GM12864 (cell line): ENCODE measurements around the gene LEFTY2.
"Not testable (repeated sequence)": the region's sequence is repeated elsewhere in the genome, so short reads cannot be mapped to it uniquely, and the experiment has no call there.

Experiments used
- DNase-seq: peaks from one replicate; pipeline ENCODE4 v3.0.0-alpha.2; 2011; ENCODE audit warnings: low read depth
- H3K4me3 ChIP-seq: 2 replicates; pipeline ENCODE4 v1.5.1; 2011; ENCODE audit warnings: mild to moderate bottlenecking, low read depth, low read length, control low read depth
- CTCF ChIP-seq: IDR thresholded peaks from 2 replicates; pipeline ENCODE4 v1.5.1; 2011; ENCODE audit warnings: low read depth, mild to moderate bottlenecking, moderate library complexity, low read length, control low read depth, inconsistent platforms; ENCODE audit errors: missing control alignments

LEFTY2 gene

GRCh38 chr1:225941187-225941941 is at the start of gene LEFTY2:
Gene LEFTY2, minus strand, starts transcription at chr1:225941220. Its CDS starts 80 bp downstream, at chr1:225941140.
- no peak for DNase-seq
- no peak within 1 kb of the TSS for H3K4me3 ChIP-seq
- TF ChIP-seq CTCF, result no peak

GRCh38 chr1:225987491-225988316 is 46.7 kb upstream of the LEFTY2 start:
- no peak overlapping the region for H3K4me3 ChIP-seq
- no peak for DNase-seq
- TF ChIP-seq CTCF, result peak; percentile 54

- DNase-seq, result no peak
- H3K4me3 ChIP-seq, result no peak overlapping the region
- no peak for TF ChIP-seq CTCF
Measured at GRCh38 chr1:225981714-225982113, 40.7 kb upstream of the LEFTY2 start.

- no peak for TF ChIP-seq CTCF
- H3K4me3 ChIP-seq, result no peak overlapping the region
- no peak for DNase-seq
Measured at GRCh38 chr1:225980005-225980836, 39.2 kb upstream of the LEFTY2 start.

- TF ChIP-seq CTCF, result no peak
- H3K4me3 ChIP-seq, result no peak overlapping the region
- no peak for DNase-seq
Measured at GRCh38 chr1:225979421-225979820, 38.4 kb upstream of the LEFTY2 start.

- no peak overlapping the region for H3K4me3 ChIP-seq
- no peak for DNase-seq
- TF ChIP-seq CTCF, result no peak
Measured at GRCh38 chr1:225977937-225978748, 37.1 kb upstream of the LEFTY2 start.

- not testable (repeated sequence) for H3K4me3 ChIP-seq, DNase-seq
Measured at GRCh38 chr1:225975146-225975545, 34.1 kb upstream of the LEFTY2 start.
